Measurements from ENCODE around the gene SLC5A11. TPM values are rescaled to one million over a fixed set of nuclear protein-coding genes. Genes with fewer than 3 reads are reported as not detected.

SLC5A11 gene
- total RNA-seq, 4 donors from 2014 or later: 0.33 to 0.66 TPM; not detected in 2

DNA sequence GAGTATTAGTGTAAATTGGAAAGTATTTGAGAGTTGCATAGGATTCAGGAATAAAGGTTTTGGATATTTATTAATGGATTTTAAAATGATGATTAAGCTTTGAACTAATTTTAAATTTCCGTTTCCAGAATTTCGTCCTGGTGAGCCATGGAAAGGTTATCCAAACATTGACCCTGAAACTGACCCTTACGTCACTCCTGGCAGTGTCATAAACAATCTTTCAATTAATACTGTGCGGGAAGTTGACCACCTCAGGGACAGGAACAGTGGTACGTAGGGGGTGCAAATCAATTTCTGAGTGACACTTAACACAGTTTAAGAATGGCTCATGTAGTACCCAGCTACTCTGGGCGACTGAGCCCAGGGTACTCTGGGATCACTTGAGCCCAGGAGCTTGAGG is 29.1 kb upstream of the SLC5A11 start:
- TF ChIP-seq, protein P1, sequence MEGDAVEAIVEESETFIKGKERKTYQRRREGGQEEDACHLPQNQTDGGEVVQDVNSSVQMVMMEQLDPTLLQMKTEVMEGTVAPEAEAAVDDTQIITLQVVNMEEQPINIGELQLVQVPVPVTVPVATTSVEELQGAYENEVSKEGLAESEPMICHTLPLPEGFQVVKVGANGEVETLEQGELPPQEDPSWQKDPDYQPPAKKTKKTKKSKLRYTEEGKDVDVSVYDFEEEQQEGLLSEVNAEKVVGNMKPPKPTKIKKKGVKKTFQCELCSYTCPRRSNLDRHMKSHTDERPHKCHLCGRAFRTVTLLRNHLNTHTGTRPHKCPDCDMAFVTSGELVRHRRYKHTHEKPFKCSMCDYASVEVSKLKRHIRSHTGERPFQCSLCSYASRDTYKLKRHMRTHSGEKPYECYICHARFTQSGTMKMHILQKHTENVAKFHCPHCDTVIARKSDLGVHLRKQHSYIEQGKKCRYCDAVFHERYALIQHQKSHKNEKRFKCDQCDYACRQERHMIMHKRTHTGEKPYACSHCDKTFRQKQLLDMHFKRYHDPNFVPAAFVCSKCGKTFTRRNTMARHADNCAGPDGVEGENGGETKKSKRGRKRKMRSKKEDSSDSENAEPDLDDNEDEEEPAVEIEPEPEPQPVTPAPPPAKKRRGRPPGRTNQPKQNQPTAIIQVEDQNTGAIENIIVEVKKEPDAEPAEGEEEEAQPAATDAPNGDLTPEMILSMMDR (IDR thresholded peaks at IDR 0.05; ENCODE audit: low read depth): no peak

DNA sequence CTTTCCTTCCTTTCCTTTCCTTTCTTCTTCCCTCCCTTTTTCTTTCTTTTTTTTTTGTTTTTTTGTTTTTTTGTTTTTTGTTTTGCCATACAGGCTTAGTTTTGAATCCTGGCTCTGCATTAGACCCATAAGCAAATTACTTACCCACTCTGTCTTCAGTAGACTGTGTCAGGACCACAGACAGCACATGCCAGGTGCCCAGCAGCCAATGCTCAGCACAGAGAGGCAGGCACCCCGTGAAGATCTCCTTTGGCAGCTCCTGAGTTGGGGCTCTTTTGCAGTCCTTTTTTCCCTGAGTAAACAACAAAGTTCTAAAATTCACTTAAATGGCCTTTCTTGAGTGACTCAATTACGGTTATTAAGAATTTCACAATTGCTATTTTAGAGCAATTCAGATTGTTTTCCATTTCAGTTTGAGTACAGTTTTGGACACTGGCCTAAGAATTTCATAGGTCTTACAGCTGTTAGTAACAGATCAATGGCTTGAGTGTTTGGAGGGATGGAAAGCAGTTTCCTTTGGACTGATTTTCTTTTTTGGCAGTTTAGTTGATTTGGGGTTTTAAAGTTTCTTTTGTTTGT is 26.2 kb upstream of the SLC5A11 start:
- TF ChIP-seq, protein P1 (IDR thresholded peaks at IDR 0.05; ENCODE audit: low read depth): no peak

DNA sequence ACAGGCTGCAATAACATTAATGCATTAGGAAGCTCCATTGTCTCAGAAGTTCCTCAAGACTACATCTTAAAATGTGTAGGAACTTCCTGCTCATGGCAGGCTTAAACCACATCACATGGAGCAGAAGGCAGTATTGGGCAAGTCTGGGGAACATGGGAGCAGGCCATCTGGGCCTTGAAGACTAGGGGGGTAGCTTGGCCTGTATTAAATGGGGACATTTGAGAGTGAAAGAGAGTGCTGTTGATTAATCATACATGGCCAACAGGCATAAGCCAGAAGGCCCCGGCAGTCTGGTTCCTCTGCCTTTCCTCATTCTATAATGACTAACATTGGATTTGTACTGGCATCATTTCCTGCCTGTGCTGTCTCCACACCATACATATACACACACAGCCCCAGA is 25.2 kb upstream of the SLC5A11 start:
- TF ChIP-seq, protein P1 (IDR thresholded peaks at IDR 0.05; ENCODE audit: low read depth): no peak

DNA sequence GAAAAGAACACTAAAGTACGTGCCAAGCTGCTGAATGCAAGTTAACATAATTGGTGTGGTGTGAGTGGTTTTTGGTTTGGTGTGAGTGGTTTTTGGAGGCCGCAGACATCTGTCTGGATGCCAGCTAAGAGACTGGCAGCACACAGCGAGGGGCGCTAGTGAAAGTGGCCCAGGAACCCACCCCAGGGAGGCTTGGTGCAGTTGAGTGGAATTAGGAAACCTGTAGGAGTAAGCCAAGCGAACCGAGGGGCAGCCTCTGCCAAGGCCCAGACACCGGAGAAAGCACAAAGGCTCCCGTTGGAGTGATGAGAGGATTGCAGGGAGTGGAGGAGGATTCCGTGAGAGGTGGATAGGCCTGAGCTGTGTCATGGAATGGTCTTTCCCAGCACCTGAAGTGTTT is 24.6 kb upstream of the SLC5A11 start:
- TF ChIP-seq, protein P1 (IDR thresholded peaks at IDR 0.05; ENCODE audit: low read depth): no peak

DNA sequence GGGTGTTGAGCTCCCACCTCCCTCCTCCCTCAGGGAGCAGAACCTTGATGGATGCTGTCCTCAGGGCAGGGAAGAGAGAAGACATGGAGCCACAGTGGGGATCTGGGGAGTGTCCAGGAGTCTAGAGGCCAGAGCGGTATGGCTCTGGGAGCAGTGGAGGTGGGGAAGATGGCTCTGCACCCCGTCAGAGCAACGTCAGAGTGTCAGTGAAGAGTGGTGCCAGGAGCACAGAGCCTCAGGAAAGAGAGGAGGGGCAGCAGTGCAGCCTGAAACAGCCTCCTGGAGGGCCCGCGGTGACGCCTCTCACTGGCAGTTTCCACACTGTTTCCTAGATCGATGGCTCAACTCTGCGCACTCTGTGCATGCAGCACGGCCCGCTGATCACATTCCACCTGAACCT is 23.2 kb upstream of the SLC5A11 start:
- TF ChIP-seq, protein P1 (IDR thresholded peaks at IDR 0.05; ENCODE audit: low read depth): no peak

DNA sequence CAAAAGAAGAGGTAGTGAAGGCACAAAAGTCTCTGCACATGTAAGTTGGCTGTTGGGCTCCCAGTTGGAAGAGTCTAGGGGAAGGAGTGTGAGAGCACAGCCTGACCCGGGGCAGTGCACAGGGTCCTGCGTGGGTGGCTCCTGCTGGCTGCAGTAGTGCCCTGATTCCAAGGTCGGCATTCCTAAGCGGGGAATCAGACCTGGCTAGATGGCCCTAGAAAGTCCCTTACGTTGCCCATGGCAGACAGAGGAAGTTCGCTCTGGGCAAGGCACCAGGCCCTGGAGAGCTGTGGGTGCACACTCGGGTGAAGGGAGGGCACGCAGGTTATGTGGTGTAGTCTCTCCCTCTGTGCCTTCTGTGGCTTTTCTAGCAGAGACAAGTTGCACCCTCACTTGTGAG is 22.8 kb upstream of the SLC5A11 start:
- TF ChIP-seq, protein P1 (IDR thresholded peaks at IDR 0.05; ENCODE audit: low read depth): no peak

DNA sequence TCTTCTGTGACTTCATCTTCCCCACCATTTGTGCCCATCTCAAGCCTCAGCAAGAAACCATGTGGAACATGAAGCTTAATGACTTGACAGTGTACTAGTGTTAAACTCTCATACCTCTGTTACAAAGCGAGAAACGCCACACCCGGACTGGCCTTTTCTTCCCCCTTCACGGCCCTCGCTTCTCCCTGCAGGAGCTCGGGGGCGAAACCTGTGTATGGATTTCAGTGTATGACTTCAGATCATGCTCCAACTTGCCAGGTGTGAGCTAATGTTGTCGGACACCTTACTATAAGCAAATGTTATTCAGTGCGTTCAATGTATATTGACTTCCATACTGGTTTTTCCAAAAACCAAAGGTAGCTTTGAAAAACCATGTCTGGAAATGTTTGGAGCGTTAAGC is 20.1 kb upstream of the SLC5A11 start:
- TF ChIP-seq, protein P1 (IDR thresholded peaks at IDR 0.05; ENCODE audit: low read depth): no peak
